NB4 (cell line): ENCODE measurements around the gene KRTAP5-4.
"Not testable (repeated sequence)": the region's sequence is repeated elsewhere in the genome, so short reads cannot be mapped to it uniquely, and the experiment has no call there.

Experiments
- DNase-seq: peaks from one replicate; pipeline ENCODE4 v3.0.0; 2010; ENCODE audit warnings: low read depth
- H3K4me3 ChIP-seq: one replicate; pipeline ENCODE4 v1.5.1; 2011; ENCODE audit warnings: mild to moderate bottlenecking, low read depth, low read length, moderate library complexity
- MYC ChIP-seq: IDR thresholded peaks from 2 replicates; pipeline ENCODE4 v1.6.1; 2011; ENCODE audit warnings: low read depth, low read length
- POLR2A ChIP-seq: IDR thresholded peaks from 2 replicates; pipeline ENCODE4 v1.6.1; 2011; ENCODE audit warnings: mild to moderate bottlenecking; ENCODE audit not compliant: insufficient read length; ENCODE audit errors: extremely low read depth
- TF ChIP-seq, protein P1 (sequence below): IDR thresholded peaks from 2 replicates; pipeline ENCODE4 v1.6.1; 2011; ENCODE audit warnings: low read depth, low read length
- TF ChIP-seq, protein P2 (sequence below): IDR thresholded peaks from one replicate; pipeline ENCODE4 v1.5.1; 2012; ENCODE audit warnings: low read depth, low read length

KRTAP5-4 gene

DNA sequence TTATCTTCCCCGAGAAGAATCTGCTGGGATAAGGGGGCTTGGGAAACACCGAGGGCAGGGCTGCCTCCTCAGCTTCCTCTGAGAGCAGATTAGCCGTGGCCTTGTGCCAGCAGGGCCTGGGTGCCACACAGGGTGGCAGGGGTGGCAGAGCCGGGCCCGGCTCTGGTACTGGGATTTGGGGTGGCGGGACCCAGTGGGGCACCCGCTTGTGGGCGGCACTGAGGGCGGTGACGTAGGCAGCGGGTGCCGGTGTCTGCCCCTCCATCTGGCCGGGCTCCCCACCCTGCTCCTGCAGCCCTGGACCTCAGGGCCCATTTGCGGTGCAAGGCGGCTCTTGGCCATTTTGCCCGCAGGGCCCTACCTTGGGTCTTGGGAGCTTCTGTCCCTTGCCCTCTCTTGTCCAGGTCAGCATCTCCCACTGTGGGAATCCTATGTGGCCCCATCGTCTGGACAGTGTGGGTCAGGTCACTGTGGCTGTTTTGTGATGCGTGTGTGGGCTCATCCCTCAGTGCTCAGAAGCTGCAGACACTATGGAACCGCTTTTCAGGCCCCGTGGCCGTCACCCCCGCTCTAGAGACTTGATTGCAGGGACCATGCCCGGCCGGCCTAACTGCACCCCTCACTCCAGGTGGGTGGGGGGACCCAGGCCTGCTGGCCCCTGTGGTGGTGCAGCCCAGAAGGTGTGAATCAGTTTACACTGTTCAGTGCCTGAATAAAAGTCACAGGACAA, 45.3 kb upstream of the KRTAP5-4 start:
- no peak for DNase-seq
- TF ChIP-seq, protein P1, sequence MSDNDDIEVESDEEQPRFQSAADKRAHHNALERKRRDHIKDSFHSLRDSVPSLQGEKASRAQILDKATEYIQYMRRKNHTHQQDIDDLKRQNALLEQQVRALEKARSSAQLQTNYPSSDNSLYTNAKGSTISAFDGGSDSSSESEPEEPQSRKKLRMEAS: no peak
- TF ChIP-seq MYC (no peak), POLR2A (no peak)
- TF ChIP-seq, protein P2, sequence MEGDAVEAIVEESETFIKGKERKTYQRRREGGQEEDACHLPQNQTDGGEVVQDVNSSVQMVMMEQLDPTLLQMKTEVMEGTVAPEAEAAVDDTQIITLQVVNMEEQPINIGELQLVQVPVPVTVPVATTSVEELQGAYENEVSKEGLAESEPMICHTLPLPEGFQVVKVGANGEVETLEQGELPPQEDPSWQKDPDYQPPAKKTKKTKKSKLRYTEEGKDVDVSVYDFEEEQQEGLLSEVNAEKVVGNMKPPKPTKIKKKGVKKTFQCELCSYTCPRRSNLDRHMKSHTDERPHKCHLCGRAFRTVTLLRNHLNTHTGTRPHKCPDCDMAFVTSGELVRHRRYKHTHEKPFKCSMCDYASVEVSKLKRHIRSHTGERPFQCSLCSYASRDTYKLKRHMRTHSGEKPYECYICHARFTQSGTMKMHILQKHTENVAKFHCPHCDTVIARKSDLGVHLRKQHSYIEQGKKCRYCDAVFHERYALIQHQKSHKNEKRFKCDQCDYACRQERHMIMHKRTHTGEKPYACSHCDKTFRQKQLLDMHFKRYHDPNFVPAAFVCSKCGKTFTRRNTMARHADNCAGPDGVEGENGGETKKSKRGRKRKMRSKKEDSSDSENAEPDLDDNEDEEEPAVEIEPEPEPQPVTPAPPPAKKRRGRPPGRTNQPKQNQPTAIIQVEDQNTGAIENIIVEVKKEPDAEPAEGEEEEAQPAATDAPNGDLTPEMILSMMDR: no peak
- H3K4me3 ChIP-seq: no peak overlapping the region

DNA sequence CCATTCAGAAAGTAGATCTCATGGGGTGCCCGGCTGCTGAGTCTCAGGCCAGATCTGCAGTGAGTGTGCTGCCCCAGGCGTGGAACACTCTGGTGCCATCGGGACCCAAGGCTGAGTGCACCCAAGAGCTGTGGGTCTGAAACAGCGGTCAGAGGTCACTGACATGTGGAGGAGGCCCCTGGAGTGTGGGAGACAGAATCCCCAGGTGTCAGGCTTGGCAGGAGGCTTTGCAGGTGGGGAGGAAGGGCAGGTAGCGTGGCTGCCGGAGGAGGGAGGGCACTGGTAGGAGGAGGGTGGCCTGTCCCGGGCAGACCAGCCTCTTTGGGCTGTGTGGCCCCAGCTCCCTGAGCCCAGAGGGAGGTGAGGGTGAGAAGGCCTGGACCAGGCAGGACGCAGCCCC, 43.4 kb upstream of the KRTAP5-4 start:
- H3K4me3 ChIP-seq: no peak overlapping the region
- no peak for DNase-seq
- TF ChIP-seq MYC (no peak), POLR2A (no peak)
- TF ChIP-seq, protein P1: no peak
- TF ChIP-seq, protein P2: no peak

DNA sequence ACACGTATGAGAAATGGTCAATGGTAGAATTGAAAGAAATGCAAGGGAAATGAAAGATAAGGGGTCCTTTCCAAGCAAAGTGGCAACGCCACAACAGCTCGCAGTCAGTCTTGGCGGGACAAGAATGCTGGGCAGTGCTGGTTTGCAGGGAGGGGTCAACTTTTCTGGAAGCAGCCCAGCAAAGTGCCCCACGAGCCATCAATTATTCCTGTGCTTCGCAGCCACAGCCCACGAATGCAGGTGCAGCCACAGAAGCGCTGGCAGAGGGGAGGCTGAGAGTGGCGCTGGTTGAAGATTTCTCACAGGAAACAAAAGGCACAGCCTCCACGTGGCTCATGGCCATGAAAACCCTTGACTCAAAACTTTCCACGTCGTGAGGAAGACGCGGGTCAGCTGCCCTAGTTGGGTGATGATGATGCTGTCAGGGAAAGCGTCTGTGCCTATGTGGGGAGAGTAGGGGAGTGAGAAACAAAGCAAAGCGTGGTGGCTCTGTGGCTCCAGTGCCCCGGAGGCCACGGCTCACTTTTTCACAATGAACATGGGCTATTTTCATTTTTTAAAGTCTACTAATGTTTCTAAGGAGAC, 40.9 kb upstream of the KRTAP5-4 start:
- not testable (repeated sequence) for DNase-seq, H3K4me3 ChIP-seq

DNA sequence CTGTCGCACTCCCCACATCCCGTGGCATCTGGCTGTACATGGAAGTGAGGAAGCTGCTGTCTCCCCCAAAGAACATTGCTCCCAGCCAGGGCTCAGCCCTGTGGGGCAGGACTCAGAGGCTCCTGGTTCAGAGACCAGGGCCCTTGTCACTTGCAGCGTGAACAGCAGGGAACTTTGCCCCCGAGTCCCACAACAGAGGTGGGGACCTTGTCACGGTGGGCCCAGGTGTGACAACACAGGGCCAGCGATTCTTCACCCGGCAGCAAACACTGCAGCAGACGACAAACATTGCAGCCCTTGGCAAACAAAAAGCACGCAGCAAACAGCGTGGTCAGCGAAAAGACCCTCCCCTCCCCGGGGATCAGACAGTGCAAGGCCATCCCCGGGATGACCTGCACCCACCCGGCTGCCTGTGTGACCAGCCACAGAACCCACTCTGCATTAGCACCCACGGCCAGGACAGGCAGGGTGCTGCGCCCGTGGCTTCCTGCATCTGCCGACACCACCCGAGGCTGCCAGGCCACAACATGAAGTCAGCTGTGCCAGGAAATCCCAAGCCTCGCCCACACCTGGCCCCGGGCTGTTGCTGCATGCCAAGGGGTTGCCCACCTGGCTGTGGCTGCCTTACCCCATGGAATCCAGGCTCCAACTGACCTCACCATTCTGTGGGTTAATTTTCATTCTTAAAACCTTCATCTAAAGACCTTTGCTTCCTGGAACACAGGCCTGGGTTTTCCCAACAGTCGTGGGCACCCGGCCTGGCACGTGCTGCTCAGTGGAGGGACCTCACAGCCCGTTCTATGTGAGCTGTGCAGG, 39.7 kb upstream of the KRTAP5-4 start:
- not testable (repeated sequence) for H3K4me3 ChIP-seq, DNase-seq

DNA sequence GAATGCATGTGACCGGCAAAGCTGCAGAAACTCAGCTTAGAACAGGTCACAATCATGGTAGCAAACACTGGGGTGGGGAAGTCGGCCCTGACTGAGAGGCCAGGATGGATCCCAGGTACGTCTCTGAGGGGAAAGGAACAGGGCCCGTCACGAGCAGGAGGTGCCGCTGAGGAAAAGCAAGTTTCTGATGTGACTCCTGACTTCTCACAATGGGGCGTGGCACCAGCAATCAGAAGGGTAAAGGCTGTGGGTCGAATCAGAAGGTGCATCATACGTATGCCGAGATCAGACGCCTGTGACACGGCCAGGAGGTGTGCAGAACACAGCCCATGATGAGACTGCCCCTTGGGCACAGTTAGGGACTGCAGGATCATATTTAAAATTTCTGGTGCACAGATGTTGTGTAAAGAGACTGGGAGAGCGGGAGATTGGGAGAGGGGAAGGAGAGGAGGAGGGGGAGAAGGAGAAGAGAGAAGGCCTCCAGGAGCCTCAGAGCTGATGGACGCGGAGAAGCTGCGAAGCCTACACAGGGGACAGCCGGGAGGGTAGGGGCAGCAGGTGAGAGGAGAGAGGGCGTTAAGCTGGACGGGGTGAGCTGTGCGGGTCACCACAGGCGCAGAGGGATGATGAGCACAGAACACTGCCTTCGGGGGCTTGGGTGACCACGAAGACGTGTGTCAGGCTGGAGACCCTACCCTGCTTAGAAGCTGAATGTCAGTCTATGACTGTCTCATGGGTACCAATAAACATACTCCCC, 38.4 kb upstream of the KRTAP5-4 start:
- no peak overlapping the region for H3K4me3 ChIP-seq
- no peak for DNase-seq
- TF ChIP-seq POLR2A (no peak), MYC (no peak)
- TF ChIP-seq, protein P1: no peak
- TF ChIP-seq, protein P2: no peak

DNA sequence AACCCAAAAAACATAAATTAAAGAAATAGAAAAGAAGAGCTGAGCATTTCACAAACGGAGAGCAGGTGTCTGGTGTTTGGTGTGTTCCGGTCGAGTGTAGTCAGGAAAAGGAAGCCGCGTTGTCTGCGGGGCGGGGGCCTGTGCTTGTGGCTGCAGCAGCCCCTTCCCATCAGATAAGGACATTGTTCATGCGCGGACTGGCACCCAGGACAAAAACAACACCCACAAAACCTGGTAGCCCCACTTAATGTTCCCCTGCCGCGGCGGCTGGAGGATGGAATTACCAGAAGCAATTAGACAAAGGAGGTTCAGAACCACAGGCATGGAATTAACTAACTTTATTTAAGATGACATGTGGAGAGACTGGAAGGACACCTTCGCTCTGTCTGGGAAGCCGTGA, 37.6 kb upstream of the KRTAP5-4 start:
- TF ChIP-seq, protein P2: no peak
- TF ChIP-seq, protein P1: no peak
- TF ChIP-seq MYC: no peak
- TF ChIP-seq POLR2A: no peak
- H3K4me3 ChIP-seq: no peak overlapping the region
- no peak for DNase-seq
